Fibroblast of villous mesenchyme (primary cell): ENCODE data around the gene METRN. TPM values are rescaled to one million over a fixed set of nuclear protein-coding genes. Genes with fewer than 3 reads are reported as not detected.
"Not testable (repeated sequence)": the region's sequence is repeated elsewhere in the genome, so short reads cannot be mapped to it uniquely, and the experiment has no call there.

Experiments
- DNase-seq: peaks from one replicate; pipeline ENCODE4 v3.0.0-alpha.2; 2010; ENCODE audit warnings: low read depth
- H3K4me3 ChIP-seq: 2 replicates; pipeline ENCODE4 v1.5.1; 2011; ENCODE audit warnings: low read depth, mild to moderate bottlenecking, low read length
- total RNA-seq: library from RNA; depleted of rRNA; stranded (reverse); fragments of >200 nt; gene quantifications from 2 replicates; pipeline ENCODE4 v1.2.3, GENCODE V29; 2012
- TF ChIP-seq, protein P1 (sequence below): IDR thresholded peaks from 2 replicates; pipeline ENCODE4 v1.5.1; 2012; ENCODE audit warnings: low read depth, mild to moderate bottlenecking, low read length; ENCODE audit not compliant: insufficient read depth

The METRN gene
- total RNA-seq, 1 donor = 44.5 TPM

DNA sequence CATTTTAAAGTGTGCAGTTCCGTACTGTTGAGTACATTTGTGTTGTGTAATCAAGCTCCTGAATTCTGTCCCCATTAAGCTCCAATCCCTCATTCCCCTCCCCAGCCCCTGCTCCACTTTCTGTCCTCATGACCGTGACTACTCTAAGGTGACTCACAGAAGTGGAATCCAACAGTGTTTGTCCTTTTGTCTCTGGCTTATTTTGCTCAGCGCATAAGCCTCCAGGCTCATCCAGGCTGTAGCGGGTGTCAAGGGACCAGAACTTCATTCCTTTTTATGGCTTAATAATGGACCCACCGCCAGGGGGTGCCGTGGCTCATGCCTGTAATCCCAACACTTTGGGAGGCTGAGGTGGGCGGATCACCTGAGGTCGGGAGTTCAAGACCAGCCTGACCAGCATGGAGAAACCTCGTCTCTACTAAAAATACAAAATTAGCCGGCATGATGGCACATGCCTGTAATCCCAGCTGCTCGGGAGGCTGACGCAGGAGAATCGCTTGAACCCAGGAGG, 2.1 kb upstream of the METRN start:
- DNase-seq = peak; percentile 94
- TF ChIP-seq, protein P1, sequence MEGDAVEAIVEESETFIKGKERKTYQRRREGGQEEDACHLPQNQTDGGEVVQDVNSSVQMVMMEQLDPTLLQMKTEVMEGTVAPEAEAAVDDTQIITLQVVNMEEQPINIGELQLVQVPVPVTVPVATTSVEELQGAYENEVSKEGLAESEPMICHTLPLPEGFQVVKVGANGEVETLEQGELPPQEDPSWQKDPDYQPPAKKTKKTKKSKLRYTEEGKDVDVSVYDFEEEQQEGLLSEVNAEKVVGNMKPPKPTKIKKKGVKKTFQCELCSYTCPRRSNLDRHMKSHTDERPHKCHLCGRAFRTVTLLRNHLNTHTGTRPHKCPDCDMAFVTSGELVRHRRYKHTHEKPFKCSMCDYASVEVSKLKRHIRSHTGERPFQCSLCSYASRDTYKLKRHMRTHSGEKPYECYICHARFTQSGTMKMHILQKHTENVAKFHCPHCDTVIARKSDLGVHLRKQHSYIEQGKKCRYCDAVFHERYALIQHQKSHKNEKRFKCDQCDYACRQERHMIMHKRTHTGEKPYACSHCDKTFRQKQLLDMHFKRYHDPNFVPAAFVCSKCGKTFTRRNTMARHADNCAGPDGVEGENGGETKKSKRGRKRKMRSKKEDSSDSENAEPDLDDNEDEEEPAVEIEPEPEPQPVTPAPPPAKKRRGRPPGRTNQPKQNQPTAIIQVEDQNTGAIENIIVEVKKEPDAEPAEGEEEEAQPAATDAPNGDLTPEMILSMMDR = peak; percentile 55
- not testable (repeated sequence) for H3K4me3 ChIP-seq

DNA sequence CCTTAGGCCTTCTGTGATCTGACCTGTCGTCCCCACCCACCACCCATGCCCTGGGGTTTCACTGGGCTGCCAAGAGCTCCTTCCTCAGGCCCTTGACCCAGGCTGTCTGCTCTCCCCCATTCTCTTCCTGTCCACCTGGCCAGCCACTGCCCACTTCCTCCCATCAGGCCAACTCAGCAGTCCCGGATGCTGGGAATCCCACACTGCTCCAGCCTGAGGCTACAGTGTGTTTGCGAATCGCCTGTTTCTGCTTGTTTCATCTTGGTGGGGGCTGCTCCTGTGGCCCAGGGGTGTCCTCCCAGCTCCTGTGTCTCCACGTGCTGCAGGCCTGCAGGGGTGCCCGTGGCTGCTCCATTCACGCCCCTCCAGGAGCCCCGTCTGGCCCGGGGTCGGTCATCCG, 839 bp upstream of the METRN start:
- TF ChIP-seq, protein P1 = no peak
- no peak overlapping the region for H3K4me3 ChIP-seq
- no peak for DNase-seq

DNA sequence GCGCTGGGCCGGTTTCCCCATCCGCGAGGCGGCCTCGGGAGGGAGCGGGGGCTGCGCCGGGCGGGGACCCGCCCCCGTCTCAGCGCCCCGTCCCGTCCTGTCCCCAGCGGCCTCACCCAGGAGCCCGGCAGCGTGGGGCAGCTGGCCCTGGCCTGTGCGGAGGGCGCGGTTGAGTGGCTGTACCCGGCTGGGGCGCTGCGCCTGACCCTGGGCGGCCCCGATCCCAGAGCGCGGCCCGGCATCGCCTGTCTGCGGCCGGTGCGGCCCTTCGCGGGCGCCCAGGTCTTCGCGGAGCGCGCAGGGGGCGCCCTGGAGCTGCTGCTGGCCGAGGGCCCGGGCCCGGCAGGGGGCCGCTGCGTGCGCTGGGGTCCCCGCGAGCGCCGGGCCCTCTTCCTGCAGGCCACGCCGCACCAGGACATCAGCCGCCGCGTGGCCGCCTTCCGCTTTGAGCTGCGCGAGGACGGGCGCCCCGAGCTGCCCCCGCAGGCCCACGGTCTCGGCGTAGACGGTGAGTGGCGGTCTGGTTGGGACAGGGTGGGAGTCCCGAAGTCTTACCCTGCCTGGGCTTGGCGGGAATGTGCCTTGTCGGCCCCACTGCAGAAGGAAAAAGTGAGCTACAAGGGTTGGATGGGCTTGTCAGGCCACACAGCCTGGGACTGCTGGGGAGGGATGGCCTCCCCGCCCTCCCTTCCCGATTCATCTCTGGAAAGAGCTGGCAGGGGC, 720 bp downstream of the METRN start:
- TF ChIP-seq, protein P1 = no peak
- H3K4me3 ChIP-seq = peak overlapping the region; percentile 66
- DNase-seq = peak; percentile 27

DNA sequence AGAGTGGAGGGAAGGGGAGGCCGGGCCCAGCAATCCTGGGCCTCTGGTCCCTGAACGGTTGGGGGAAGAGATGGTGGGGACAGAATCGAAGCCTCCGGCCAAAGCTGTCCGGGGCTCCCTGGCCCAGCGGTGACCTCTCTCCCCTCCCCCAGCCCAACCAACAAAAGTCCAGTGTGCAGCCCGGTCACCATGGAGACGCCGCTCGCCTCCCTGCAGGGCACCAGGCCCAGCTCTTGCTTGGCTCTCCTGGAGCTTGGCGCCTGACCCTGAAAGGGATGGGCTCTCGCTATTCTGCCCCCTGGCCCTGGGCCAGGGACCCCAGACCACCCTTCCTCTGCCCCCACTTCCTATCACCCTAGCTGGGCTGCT, 1.3 kb downstream of the METRN start:
- TF ChIP-seq, protein P1 = no peak
- DNase-seq = peak; percentile 31

DNA sequence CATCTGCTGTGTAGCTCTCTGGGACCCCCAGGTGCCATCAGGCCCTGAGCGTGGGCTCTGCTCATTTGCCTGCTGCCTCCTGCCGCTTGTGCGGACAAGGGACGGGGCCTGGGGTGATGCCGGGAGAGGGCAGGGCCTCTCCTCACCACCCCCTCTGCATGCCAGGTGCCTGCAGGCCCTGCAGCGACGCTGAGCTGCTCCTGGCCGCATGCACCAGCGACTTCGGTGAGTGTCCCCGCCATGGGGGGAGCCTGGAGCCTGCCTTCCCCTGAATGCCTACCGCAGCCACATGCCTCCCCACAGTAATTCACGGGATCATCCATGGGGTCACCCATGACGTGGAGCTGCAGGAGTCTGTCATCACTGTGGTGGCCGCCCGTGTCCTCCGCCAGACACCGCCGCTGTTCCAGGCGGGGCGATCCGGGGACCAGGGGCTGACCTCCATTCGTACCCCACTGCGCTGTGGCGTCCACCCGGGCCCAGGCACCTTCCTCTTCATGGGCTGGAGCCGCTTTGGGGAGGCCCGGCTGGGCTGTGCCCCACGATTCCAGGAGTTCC, 1.9 kb downstream of the METRN start:
- no peak overlapping the region for H3K4me3 ChIP-seq
- no peak for DNase-seq
- TF ChIP-seq, protein P1 = no peak

More for the DNA sequence above, 1.3 kb downstream of the METRN start:
- H3K4me3 ChIP-seq = peak overlapping the region; percentile 55

DNA sequence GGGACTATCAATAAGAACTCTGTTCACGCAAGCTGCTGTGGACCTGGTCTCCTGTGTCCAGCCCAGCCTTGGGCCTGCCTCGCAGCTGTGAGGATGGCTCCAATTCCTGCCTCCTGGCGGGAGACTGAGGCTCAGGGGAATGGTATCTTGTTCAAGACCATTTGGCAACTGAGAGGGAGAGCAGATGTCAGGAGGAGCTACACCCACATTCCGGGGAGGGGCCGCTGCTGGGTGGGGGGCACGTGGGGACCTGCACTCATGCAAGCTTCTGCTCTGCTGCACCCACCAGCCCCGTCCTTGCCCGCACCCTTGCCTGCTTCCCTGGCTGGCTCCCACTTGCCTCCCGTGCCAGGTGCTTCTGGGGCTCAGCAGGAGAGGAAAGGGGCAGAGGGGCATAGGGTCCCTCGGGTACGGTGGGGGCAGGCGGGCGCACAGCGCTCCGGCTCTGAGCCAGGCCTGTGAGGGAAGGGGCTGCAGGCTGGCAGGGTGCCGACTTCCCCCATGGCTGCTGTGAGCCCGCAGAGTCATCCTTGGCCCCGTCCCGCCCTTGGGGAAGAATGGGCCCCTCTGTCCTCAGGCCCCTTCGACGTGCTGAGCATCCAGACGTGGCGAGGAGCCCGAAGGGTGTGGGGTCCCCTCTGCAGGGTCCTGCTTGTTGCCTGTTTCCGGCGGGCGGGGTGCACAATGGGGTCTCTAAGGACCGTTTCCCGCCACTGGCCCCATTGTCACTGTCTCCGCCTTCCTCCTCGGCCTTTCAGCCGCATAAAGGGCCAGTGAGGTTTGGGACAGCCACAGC, 2.7 kb downstream of the METRN start:
- H3K4me3 ChIP-seq = no peak overlapping the region
- TF ChIP-seq, protein P1 = no peak
- DNase-seq = no peak
